Endothelial cell (in vitro differentiated cells): ENCODE results near the gene INSR. TPM values are rescaled to one million over a fixed set of nuclear protein-coding genes. Genes with fewer than 3 reads are reported as not detected.

Experiments
- DNase-seq: peaks from one replicate; pipeline ENCODE4 v3.0.0; 2021; ENCODE audit warnings: low spot score
- H3K27ac Mint-ChIP-seq: one replicate; pipeline ENCODE4 v1.8.0; 2021; ENCODE audit warnings: mixed read lengths, inconsistent platforms; ENCODE audit not compliant: unreplicated experiment
- H3K27me3 Mint-ChIP-seq: one replicate; pipeline ENCODE4 v1.8.0; 2021; ENCODE audit warnings: mild to moderate bottlenecking, moderate library complexity, mixed read lengths, inconsistent platforms; ENCODE audit not compliant: unreplicated experiment
- H3K36me3 Mint-ChIP-seq: one replicate; pipeline ENCODE4 v1.8.0; 2021; ENCODE audit warnings: mild to moderate bottlenecking, low read depth, mixed read lengths, inconsistent platforms; ENCODE audit not compliant: unreplicated experiment
- H3K4me1 Mint-ChIP-seq: one replicate; pipeline ENCODE4 v1.8.0; 2021; ENCODE audit warnings: mild to moderate bottlenecking, mixed read lengths, inconsistent platforms; ENCODE audit not compliant: unreplicated experiment
- H3K4me3 Mint-ChIP-seq: one replicate; pipeline ENCODE4 v1.8.0; 2021; ENCODE audit warnings: mild to moderate bottlenecking, mixed read lengths, inconsistent platforms; ENCODE audit not compliant: unreplicated experiment
- H3K9me3 Mint-ChIP-seq: one replicate; pipeline ENCODE4 v1.8.0; 2021; ENCODE audit warnings: mixed read lengths, inconsistent platforms; ENCODE audit not compliant: unreplicated experiment
- total RNA-seq: library from RNA; stranded (reverse); fragmentation: NEBNext Ultra II Directional; extraction: Animal tissue kit (Norgen Biotek cat#: 25700); gene quantifications from one replicate; pipeline ENCODE4 v1.2.1, GENCODE V29; 2021; ENCODE audit not compliant: unreplicated experiment
- TF ChIP-seq, protein P1 (sequence below): fragments of 200-600 bp; sonication (generic); IDR thresholded peaks from one replicate; pipeline ENCODE4 v1.5.0; 2021; ENCODE audit warnings: antibody characterized with exemption; ENCODE audit not compliant: unreplicated experiment

Gene INSR
- total RNA-seq, 1 donor from 2014 or later, result 28.9 TPM

DNA sequence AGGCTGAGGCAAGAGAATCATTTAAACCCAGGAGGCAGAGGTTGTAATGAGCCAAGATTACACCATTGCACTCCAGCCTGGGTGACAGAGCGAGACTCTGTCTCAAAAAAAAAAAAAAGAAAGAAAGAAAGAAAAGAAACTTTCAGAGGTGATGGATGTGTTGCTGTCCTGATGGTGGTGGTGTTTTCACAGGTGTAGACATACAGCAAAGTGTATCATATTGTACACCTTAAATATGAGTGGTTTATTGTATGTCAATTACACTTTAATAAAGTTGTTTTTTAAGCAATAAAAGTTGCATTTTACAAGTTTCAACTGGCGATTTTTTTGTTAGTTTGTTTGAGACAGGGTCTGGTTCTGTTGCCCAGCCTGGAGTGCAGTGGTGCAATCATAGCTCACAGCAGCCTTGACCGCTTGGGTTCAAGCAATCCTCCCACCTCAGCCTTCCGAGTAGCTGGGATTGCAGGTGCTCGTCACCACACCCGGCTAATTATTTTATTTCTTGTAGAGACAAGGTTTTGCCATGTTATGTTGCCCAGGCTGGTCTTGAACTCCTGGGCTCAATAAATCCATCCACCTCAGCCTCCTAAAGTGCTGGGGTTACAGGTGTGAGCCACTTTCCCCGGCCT, 13.5 kb upstream of the INSR start:
- no peak overlapping the region for H3K4me3 Mint-ChIP-seq
- no peak overlapping the region for H3K27ac Mint-ChIP-seq
- no peaks in the 10 kb centered on the region for H3K9me3 Mint-ChIP-seq
- peaks cover 2% of the 10 kb centered on the region for H3K27me3 Mint-ChIP-seq
- H3K36me3 Mint-ChIP-seq, result no peaks in the 10 kb centered on the region
- TF ChIP-seq, protein P1, sequence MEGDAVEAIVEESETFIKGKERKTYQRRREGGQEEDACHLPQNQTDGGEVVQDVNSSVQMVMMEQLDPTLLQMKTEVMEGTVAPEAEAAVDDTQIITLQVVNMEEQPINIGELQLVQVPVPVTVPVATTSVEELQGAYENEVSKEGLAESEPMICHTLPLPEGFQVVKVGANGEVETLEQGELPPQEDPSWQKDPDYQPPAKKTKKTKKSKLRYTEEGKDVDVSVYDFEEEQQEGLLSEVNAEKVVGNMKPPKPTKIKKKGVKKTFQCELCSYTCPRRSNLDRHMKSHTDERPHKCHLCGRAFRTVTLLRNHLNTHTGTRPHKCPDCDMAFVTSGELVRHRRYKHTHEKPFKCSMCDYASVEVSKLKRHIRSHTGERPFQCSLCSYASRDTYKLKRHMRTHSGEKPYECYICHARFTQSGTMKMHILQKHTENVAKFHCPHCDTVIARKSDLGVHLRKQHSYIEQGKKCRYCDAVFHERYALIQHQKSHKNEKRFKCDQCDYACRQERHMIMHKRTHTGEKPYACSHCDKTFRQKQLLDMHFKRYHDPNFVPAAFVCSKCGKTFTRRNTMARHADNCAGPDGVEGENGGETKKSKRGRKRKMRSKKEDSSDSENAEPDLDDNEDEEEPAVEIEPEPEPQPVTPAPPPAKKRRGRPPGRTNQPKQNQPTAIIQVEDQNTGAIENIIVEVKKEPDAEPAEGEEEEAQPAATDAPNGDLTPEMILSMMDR, result no peak
- no peak for DNase-seq
- no peaks in the 10 kb centered on the region for H3K4me1 Mint-ChIP-seq

DNA sequence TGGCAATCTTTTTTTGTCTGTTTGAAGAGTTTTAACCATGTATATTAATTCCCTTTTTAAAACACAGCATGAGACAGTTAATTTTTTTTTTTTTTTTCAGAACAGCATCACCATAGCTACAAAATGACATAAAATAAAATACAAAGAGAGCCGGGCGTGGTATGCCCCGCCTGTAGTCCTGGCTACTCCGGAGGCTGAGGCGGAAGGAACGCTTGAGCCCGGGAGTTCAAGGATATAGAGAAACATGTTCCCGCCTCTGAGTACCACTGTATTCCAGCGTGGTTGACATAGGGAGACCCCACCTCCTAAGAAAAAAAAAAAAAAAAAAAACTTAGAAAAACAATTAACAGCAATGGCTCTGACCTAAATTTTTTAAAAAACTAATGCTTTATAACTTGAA, 10.0 kb upstream of the INSR start:
- DNase-seq, result no peak
- Mint-ChIP-seq H3K4me3 (no peak overlapping the region), H3K27ac (no peak overlapping the region), H3K4me1 (no peaks in the 10 kb centered on the region), H3K27me3 (peaks cover 2% of the 10 kb centered on the region), H3K9me3 (no peaks in the 10 kb centered on the region), H3K36me3 (no peaks in the 10 kb centered on the region)
- TF ChIP-seq, protein P1, result no peak

DNA sequence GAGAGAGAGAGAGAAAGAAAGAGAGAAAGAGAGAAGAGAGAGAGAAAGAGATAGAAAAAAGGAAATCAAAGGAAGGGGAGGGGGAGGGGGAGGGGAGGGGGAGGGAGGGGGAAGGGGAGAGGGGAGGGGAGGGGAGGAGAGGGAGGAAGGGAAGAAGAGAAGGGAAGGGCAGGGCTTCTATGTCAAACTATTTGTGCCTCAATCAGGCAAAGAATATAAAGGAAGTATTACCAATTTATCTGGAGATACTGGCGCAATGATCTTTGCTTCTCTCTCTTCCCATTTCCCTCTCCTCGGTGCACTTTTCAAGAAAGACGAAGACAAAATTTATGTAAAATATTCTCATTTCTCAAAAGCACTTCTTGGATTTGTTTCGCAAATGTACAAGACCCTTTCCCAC, 9.3 kb upstream of the INSR start:
- TF ChIP-seq, protein P1, result no peak
- Mint-ChIP-seq H3K27me3 (no peaks in the 10 kb centered on the region), H3K4me1 (no peaks in the 10 kb centered on the region), H3K27ac (no peak overlapping the region), H3K36me3 (no peaks in the 10 kb centered on the region), H3K9me3 (no peaks in the 10 kb centered on the region), H3K4me3 (no peak overlapping the region)
- DNase-seq, result no peak

DNA sequence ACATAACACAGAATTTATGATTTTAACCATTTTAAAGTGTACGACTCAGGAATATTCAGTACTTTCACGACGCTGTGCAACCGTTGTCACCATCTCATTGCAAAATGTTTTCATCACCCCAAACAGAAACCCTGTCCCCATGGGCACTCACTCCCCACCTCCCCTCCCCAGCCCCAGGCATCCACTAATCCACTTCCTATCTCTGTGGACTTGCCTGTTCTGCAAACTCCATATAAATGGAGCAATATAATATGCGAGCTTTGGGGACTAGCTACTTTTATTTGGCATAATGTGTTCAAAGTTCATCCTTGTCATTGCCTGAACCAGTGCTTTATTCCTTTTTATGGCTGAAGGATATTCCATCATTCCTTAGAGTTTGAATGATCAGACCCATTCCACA, 7.3 kb upstream of the INSR start:
- DNase-seq, result no peak
- H3K27me3 Mint-ChIP-seq, result no peaks in the 10 kb centered on the region

DNA sequence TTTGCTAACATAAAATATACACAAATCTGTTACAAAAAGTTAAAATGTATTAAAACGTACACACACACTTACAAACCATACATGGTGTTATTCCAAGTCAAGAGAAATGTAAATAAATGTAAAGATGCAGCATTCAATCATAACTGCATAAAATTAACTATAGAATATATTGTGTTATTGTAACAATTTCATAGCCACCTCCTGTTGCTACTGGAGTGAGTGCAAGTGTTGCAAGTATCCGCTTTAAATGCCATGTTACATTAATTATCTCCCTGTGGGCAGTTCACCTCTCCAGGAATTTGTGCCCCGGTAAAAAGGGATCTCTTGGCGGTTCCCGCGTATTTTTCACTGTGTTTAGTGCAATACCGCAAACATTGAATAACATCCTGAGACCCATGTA, 3.5 kb upstream of the INSR start:
- no peaks in the 10 kb centered on the region for H3K36me3 Mint-ChIP-seq
- H3K4me1 Mint-ChIP-seq, result peaks cover 3% of the 10 kb centered on the region
- no peak for DNase-seq
- H3K4me3 Mint-ChIP-seq, result no peak overlapping the region
- no peaks in the 10 kb centered on the region for H3K9me3 Mint-ChIP-seq
- H3K27me3 Mint-ChIP-seq, result peaks cover 6% of the 10 kb centered on the region
- H3K27ac Mint-ChIP-seq, result no peak overlapping the region
- TF ChIP-seq, protein P1, result no peak

More for the DNA sequence above, 7.3 kb upstream of the INSR start:
- H3K27ac Mint-ChIP-seq, result no peak overlapping the region
- H3K36me3 Mint-ChIP-seq, result no peaks in the 10 kb centered on the region
- no peaks in the 10 kb centered on the region for H3K9me3 Mint-ChIP-seq
- H3K4me1 Mint-ChIP-seq, result no peaks in the 10 kb centered on the region
- TF ChIP-seq, protein P1, result no peak
- no peak overlapping the region for H3K4me3 Mint-ChIP-seq
